ENCODE measurements around the gene CPNE5.
A peak's percentile ranks its signal among the peaks of the same experiment; 100 is the strongest.

CPNE5 gene

DNA sequence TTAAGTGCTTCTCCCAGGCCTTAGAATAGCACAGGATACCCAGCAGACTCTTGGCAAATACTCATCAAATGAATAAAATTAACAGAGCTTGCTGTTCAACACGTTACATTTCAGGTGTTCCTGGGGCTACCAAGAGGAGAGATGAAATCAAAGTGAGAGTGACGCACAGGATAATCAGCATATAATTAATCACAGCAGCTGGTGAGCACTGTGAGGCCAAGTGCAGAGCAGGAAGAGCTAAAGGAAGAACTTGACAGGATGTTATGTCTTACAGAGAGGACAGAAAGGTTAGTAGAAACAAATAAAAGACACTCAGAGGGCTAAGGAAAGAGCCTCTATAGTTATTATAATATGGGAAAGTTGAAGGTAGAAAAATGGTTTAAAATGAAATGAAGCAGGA lies 26.6 kb upstream of the CPNE5 start:
- no peaks in the 10 kb centered on the region for H3K27me3 ChIP-seq (ENCODE audit: low read depth)
- in situ Hi-C loops (cut with MboI; ENCODE audit: low sequenced_read_pairs): no loop called here
- peaks cover 89% of the 10 kb centered on the region for H3K36me3 ChIP-seq (replicated peaks)
- DNase-seq (ENCODE audit: low spot score in 2 of 2): no peak
- H3K4me3 ChIP-seq: no peak overlapping the region
- H3K4me1 ChIP-seq: no peaks in the 10 kb centered on the region
- H3K9me3 ChIP-seq: no peaks in the 10 kb centered on the region

GRCh38 chr6:36863670-36864540 lies 24.7 kb upstream of the CPNE5 start:
- no peak overlapping the region for H3K4me3 ChIP-seq
- H3K36me3 ChIP-seq (replicated peaks): peaks cover 74% of the 10 kb centered on the region
- in situ Hi-C loops (cut with MboI; ENCODE audit: low sequenced_read_pairs): no loop called here
- no peak for DNase-seq (ENCODE audit: low spot score in 2 of 2)
- no peaks in the 10 kb centered on the region for H3K4me1 ChIP-seq
- H3K27me3 ChIP-seq (ENCODE audit: low read depth): no peaks in the 10 kb centered on the region
- H3K9me3 ChIP-seq: no peaks in the 10 kb centered on the region

GRCh38 chr6:36862848-36863382 lies 23.7 kb upstream of the CPNE5 start:
- Histone ChIP-seq H3K4me1 (no peaks in the 10 kb centered on the region), H3K36me3 (replicated peaks) (peaks cover 64% of the 10 kb centered on the region), H3K9me3 (no peaks in the 10 kb centered on the region), H3K4me3 (no peak overlapping the region), H3K27me3 (ENCODE audit: low read depth) (no peaks in the 10 kb centered on the region)
- no peak for DNase-seq (ENCODE audit: low spot score in 2 of 2)
- in situ Hi-C loops (cut with MboI; ENCODE audit: low sequenced_read_pairs): no loop called here

- H3K4me3 ChIP-seq: no peak overlapping the region
- in situ Hi-C loops (cut with MboI; ENCODE audit: low sequenced_read_pairs): no loop called here
- H3K4me1 ChIP-seq: no peaks in the 10 kb centered on the region
- peaks cover 63% of the 10 kb centered on the region for H3K36me3 ChIP-seq (replicated peaks)
- no peaks in the 10 kb centered on the region for H3K27me3 ChIP-seq (ENCODE audit: low read depth)
- no peak for DNase-seq (ENCODE audit: low spot score in 2 of 2)
- H3K9me3 ChIP-seq: no peaks in the 10 kb centered on the region
These were observed 23.1 kb upstream of the CPNE5 start for GRCh38 chr6:36862164-36862847.

- no peaks in the 10 kb centered on the region for H3K4me1 ChIP-seq
- peaks cover 63% of the 10 kb centered on the region for H3K36me3 ChIP-seq (replicated peaks)
- H3K9me3 ChIP-seq: no peaks in the 10 kb centered on the region
- DNase-seq (ENCODE audit: low spot score in 2 of 2): no peak
- H3K27me3 ChIP-seq (ENCODE audit: low read depth): no peaks in the 10 kb centered on the region
- in situ Hi-C loops (cut with MboI; ENCODE audit: low sequenced_read_pairs): no loop called here
- H3K4me3 ChIP-seq: no peak overlapping the region
These were observed 20.9 kb upstream of the CPNE5 start for GRCh38 chr6:36860126-36860525.

DNA sequence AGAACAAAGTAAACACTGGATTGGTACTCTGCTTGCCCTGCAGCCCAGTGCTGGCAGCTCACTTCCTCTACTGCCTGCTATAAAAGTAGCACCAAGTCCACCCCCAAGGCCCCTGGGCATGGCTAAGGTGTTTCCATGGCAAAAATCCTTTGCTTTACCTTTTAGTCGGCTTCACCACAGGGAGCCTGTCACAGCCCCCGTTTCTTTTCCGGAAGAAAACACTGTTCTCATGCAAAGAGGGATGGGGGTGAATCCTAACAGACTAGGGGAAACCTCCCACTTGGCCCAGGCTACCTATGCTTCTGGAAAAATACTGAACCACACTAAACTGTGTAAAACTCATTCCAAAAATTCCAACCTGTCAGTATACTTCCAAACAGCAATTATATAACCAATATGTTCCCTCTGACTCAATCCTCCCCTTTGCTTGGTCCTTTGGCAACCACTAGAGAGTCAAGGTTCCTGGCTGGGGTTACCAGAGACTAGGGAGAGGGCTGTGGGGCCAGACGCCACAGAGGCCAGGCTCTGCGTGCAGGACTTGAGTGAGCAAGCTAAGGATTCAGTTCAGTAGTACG lies 19.2 kb upstream of the CPNE5 start:
- H3K36me3 ChIP-seq (replicated peaks): peaks cover 63% of the 10 kb centered on the region
- in situ Hi-C loops (cut with MboI; ENCODE audit: low sequenced_read_pairs): no loop called here

DNA sequence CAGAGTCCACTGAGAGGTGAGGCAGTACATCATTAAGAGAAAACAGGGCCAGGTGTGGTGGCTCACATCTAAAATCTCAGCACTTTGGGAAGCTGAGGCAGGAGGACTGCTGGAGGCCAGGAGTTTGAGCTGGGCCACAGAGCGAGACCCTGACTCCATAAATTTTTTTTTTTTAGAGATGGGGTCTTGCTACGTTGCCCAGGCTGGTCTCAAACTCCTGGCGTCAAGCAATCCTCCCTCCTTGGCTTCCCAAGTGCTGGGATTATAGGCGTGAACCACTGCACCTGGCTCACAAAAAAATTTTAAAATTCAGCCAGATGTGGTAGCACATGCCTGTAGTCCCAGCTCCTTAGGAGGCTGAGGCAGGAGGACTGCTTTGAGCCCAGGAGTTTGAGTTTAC lies 18.1 kb upstream of the CPNE5 start:
- H3K9me3 ChIP-seq: no peaks in the 10 kb centered on the region
- no peak overlapping the region for H3K4me3 ChIP-seq
- no peaks in the 10 kb centered on the region for H3K4me1 ChIP-seq
- peaks cover 57% of the 10 kb centered on the region for H3K36me3 ChIP-seq (replicated peaks)
- no peaks in the 10 kb centered on the region for H3K27me3 ChIP-seq (ENCODE audit: low read depth)
- in situ Hi-C loops (cut with MboI; ENCODE audit: low sequenced_read_pairs): no loop called here
- DNase-seq (ENCODE audit: low spot score in 2 of 2): no peak

More for the DNA sequence above, 19.2 kb upstream of the CPNE5 start:
- Histone ChIP-seq H3K4me3 (no peak overlapping the region), H3K27me3 (ENCODE audit: low read depth) (no peaks in the 10 kb centered on the region), H3K4me1 (no peaks in the 10 kb centered on the region), H3K9me3 (no peaks in the 10 kb centered on the region)
- no peak for DNase-seq (ENCODE audit: low spot score in 2 of 2)

DNA sequence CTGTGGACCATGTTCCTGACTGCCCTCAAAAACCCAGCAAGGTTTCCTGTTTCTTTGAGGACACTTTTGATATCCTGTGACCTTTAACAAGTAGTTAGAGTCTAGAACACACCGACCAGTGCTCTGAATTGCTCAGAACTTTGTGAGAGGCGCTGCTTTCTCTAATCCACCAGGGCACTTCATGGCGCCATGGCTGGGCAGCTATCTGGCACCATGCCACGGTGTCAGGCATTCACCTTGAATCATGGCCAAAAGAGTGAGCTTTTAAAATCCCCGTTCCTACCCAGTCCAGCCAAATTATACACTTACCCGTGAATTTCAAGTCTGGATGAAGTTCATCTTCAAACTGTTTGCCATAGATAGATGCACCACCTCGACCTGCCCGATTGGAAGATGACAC lies 17.0 kb upstream of the CPNE5 start:
- no peaks in the 10 kb centered on the region for H3K4me1 ChIP-seq
- no peak overlapping the region for H3K4me3 ChIP-seq
- H3K36me3 ChIP-seq (replicated peaks): peaks cover 51% of the 10 kb centered on the region
- DNase-seq (ENCODE audit: low spot score in 2 of 2): no peak
- in situ Hi-C loops (cut with MboI; ENCODE audit: low sequenced_read_pairs): no loop called here
- no peaks in the 10 kb centered on the region for H3K9me3 ChIP-seq
- H3K27me3 ChIP-seq (ENCODE audit: low read depth): no peaks in the 10 kb centered on the region

GRCh38 chr6:36855750-36856149 lies 16.5 kb upstream of the CPNE5 start:
- in situ Hi-C loops (cut with MboI; ENCODE audit: low sequenced_read_pairs): no loop called here

DNA sequence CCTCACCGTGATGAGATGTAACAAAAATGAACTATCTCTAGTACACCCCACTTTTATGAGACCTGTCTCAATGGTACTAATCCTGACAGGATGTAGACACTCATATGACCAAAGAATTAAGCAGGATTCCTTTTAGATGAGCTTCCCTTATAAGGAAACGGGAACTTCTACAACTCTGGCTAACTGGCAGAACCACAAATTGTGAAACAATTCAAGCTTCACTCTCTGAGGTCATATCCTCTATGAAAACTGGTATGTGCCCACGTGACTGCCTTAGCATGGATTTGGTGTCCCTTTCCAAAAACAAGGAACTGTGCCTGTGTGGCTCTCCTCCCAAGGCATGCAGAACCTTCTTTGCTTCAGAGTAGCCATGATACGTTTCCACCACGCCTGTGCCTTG lies 14.1 kb upstream of the CPNE5 start:
- in situ Hi-C loops (cut with MboI; ENCODE audit: low sequenced_read_pairs): loop anchor here (5.0 kb wide), 2 partner anchors 86 to 231 kb away; no protein-coding TSS in a partner anchor
- Histone ChIP-seq H3K36me3 (replicated peaks) (peaks cover 47% of the 10 kb centered on the region), H3K27me3 (ENCODE audit: low read depth) (no peaks in the 10 kb centered on the region), H3K4me3 (no peak overlapping the region), H3K4me1 (peaks cover 7% of the 10 kb centered on the region), H3K9me3 (no peaks in the 10 kb centered on the region)
- no peak for DNase-seq (ENCODE audit: low spot score in 2 of 2)

More at GRCh38 chr6:36855750-36856149, 16.5 kb upstream of the CPNE5 start:
- no peaks in the 10 kb centered on the region for H3K4me1 ChIP-seq
- no peak overlapping the region for H3K4me3 ChIP-seq
- peaks cover 48% of the 10 kb centered on the region for H3K36me3 ChIP-seq (replicated peaks)
- H3K9me3 ChIP-seq: no peaks in the 10 kb centered on the region
- no peaks in the 10 kb centered on the region for H3K27me3 ChIP-seq (ENCODE audit: low read depth)
- DNase-seq (ENCODE audit: low spot score in 2 of 2): no peak

DNA sequence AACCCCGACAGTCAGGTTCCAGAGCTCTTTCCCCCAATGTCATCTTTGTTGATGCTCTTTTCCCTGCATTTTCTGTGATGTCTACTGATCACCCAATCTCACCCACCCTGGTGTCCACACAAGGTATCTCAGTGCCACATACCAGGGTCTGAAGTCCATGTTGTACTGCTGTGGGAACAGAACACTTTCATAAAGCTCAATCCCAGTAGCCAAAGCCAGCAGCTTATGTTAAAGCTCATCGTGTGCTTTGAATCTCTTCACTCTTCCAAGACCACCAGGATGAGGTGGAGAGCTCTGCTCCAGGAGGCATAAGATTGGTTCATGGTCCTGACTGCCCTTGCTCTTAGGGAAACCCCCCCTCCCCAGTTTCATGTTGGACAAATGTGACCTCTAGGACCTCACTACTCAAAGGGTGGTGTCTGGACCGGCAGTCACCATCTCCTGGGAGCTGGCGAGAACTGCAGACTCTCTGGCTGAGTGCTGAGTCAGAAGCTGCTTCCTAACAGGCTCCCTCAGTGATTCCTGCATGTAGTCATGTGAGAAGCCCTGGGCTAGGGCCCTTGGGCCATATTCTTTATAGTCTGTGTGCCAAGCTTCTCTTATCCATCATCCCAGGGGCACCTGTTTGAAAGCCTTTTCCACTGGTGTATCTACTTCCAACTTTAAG lies 13.4 kb upstream of the CPNE5 start:
- no peak for DNase-seq (ENCODE audit: low spot score in 2 of 2)
- Histone ChIP-seq H3K27me3 (ENCODE audit: low read depth) (no peaks in the 10 kb centered on the region), H3K4me3 (no peak overlapping the region), H3K36me3 (replicated peaks) (peaks cover 45% of the 10 kb centered on the region), H3K4me1 (peaks cover 9% of the 10 kb centered on the region), H3K9me3 (no peaks in the 10 kb centered on the region)
- in situ Hi-C loops (cut with MboI; ENCODE audit: low sequenced_read_pairs): loop anchor here (5.0 kb wide), 2 partner anchors 85 to 230 kb away; no protein-coding TSS in a partner anchor

DNA sequence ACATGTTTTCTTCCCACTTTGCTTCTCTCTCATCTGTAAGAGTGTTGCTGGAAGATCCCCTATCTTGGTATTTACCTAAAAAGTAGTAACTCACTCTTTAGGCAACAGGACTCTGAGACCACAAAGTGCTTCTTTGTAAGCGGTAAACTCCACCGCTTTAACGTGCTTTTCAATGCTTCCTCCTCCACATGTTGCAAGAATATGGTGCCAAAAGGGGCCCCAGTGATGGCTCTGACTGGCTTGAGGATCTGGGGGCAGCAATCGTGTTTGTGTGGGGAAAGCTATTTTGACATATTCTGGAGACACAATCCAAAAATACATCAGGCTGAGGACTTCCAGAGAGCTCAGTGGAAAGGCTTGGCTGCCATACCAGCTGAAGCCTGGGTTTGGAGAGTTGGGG lies 12.4 kb upstream of the CPNE5 start:
- in situ Hi-C loops (cut with MboI; ENCODE audit: low sequenced_read_pairs): loop anchor here (5.0 kb wide), 2 partner anchors 84 to 229 kb away; no protein-coding TSS in a partner anchor
- no peak for DNase-seq (ENCODE audit: low spot score in 2 of 2)
- H3K36me3 ChIP-seq (replicated peaks): peaks cover 36% of the 10 kb centered on the region
- no peaks in the 10 kb centered on the region for H3K27me3 ChIP-seq (ENCODE audit: low read depth)
- H3K4me1 ChIP-seq: peaks cover 9% of the 10 kb centered on the region
- H3K4me3 ChIP-seq: no peak overlapping the region
- H3K9me3 ChIP-seq: no peaks in the 10 kb centered on the region

DNA sequence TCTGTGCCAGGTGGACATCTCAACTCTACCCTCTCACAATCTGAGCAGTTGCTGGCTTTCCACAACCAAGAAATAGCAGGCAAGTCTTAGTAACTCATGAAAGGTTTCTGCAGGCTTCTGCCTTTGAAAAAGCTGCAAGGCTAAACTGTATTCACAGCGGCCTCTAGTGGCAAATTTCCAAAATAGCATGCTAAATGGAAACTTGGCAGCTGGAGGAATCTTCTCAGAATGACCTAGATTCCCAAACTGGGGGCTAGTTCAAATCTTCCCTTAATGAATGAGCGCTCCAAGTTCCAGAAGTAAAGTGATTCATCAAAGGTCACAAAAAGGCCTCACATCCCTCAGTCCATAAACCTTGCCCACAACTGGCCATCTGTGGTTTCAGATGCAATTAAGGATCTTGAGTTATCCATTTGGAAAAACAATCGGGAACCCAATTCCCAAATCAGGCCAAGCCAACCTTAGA lies 11.9 kb upstream of the CPNE5 start:
- in situ Hi-C loops (cut with MboI; ENCODE audit: low sequenced_read_pairs): loop anchor here (5.0 kb wide), 2 partner anchors 84 to 229 kb away; no protein-coding TSS in a partner anchor
- H3K9me3 ChIP-seq: no peaks in the 10 kb centered on the region
- peak; percentile 35 to 63 for DNase-seq (ENCODE audit: low spot score in 2 of 2)
- peaks cover 9% of the 10 kb centered on the region for H3K4me1 ChIP-seq
- peaks cover 31% of the 10 kb centered on the region for H3K36me3 ChIP-seq (replicated peaks)
- H3K27me3 ChIP-seq (ENCODE audit: low read depth): no peaks in the 10 kb centered on the region
- H3K4me3 ChIP-seq: no peak overlapping the region
